Dedifferentiated amniotic fluid mesenchymal stem cell (primary cell): ENCODE data around the gene FAM76B.

Experiments
- DNase-seq: peaks from one replicate; pipeline ENCODE4 v3.0.0-alpha.2; 2016; ENCODE audit errors: extremely low spot score

The FAM76B gene

GRCh38 chr11:95732930-95733602 lies 56.5 kb downstream of the FAM76B start:
- DNase-seq: no peak

DNA sequence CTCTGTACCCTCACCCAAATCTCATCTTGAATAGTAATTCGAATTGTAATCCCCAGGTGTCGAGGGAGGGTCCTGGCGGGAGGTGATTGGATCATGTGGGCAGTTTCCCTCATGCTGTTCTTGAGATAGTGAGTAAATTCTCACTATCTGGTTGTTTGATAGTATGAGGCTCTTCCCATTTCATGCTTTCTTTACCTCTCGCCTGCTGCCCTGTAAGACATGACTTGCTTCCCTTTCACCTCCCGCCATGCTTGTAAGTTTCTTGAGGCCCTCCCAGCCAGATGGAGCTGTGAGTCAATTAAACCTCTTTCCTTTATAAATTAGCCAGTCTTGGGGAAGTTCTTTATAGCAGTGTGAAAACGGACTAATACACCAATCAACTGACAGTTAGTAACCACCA lies 60.1 kb downstream of the FAM76B start:
- no peak for DNase-seq

DNA sequence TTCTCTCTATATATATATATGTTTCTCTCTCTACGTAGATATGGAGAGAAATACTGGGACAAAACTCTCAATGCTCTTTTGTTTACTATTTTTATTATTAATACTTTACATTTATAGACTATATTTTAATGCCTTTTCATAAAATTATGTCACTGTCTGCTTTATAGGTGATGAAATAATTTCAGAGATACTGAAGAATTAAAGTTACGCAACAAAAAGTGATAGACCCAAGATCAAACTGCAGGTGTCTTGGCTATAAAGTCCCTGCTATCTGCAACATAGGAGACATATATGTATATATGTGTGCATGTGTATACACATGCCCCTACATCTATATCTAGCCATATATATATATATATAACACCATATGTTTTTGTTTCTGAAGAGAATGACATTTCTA lies 60.8 kb downstream of the FAM76B start:
- no peak for DNase-seq

GRCh38 chr11:95728094-95728493 lies 61.5 kb downstream of the FAM76B start:
- no peak for DNase-seq

DNA sequence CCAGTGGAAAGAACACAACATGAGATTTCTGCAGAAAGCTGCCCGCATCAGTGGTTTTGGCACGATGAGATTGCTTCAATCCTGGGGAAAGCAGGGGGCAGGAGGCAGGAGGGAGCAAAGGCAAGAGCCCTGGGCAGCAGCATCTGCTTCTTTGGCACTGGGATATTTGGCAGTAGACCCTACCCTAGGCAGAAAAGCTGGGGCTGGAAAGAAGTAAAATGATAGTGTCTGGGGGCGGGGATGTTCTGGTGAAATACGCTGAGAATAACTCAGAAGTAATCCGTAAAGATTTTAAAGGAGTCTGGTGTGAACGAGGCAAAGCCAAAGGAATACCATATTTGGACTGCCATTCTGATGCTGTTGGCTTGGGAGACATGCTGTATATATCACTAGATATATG lies 62.0 kb downstream of the FAM76B start:
- no peak for DNase-seq

DNA sequence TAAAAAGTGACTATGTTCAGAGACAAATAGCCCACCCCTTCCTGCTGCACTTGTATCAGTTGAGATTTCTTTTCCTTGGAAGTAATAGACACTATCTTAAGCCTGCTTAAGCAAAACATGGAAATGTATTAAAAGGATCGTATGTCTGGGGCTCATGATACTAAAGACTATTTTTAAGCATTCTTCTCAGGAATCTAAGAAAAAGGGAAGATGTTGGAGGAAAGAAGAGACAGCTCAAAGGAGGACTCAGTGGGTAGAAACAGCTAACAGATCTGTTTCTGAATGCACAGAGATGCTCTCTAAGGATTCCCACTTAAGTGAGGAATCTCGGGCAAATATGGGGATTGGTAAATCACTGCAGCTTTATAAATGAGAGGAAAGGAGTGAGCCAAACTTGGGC lies 62.5 kb downstream of the FAM76B start:
- DNase-seq: no peak

DNA sequence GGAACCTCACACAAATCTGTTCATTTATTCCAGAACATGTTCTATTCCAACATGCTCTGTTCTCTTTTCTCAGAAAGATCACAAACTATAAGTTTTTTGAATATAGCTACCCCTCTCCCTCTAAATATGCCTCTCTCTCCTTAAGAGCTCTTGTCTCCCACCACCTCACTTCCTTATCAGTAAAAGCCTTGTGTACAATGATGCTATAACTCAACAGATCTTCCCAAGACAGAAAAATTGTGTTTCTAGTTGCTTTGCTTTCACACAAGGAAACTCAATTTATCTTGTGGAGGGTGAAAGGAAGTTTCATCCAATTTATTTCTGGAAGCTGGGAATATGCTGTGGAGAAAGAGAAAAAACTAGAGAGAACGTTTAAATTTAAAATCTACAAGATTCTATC lies 64.4 kb downstream of the FAM76B start:
- DNase-seq: no peak

DNA sequence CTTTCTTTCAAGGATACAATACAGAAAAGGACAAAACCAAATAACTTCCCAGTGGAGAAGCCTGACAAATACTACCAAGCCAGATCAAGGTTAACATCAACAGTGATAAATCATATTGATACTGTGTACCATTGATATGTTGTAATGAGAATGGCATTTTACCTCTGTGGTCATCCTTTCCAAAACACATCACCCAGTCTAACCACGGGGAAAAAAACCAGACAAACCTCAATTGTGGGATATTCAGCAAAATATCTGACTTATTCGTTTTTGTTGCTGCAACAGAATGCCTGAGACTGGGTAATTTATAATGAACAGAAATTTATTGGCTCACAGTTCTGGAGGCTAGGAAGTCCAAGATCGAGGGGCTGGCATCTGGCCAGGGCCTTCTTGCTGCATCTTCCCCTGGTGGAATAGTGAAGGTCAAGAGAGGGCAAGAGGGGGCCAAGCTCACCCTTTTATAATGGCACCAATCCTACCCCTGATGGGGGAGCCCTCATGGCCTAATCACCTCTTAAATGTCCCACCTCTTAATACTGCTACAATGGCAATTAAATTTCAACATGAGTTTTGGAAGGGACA lies 66.1 kb downstream of the FAM76B start:
- no peak for DNase-seq

- DNase-seq: no peak
These were observed 69.4 kb downstream of the FAM76B start for GRCh38 chr11:95720195-95720594.
